IMR-90 (cell line): ENCODE measurements around the gene CPA5.

Source experiments
- CEBPB ChIP-seq: IDR thresholded peaks from 2 replicates; pipeline ENCODE4 v1.6.1; 2012; ENCODE audit warnings: low read depth, low read length, improper control_type of control experiment
- MAFK ChIP-seq: IDR thresholded peaks from 2 replicates; pipeline ENCODE4 v1.6.1; 2012; ENCODE audit warnings: low read depth, low read length, improper control_type of control experiment
- MXI1 ChIP-seq: IDR thresholded peaks from 2 replicates; pipeline ENCODE4 v1.6.1; 2012; ENCODE audit warnings: low read depth, mild to moderate bottlenecking, low read length, moderate library complexity, borderline replicate concordance
- NFE2L2 ChIP-seq: fragments of 150-350 bp; IDR thresholded peaks from 2 replicates; pipeline ENCODE4 v1.6.1; 2016; ENCODE audit warnings: low read depth, mild to moderate bottlenecking, low read length
- POLR2A ChIP-seq: IDR thresholded peaks from 2 replicates; pipeline ENCODE4 v1.6.1; 2012; ENCODE audit warnings: mild to moderate bottlenecking, low read depth, low read length
- RFX5 ChIP-seq: IDR thresholded peaks from 2 replicates; pipeline ENCODE4 v1.8.0; 2012; ENCODE audit warnings: low read depth, mild to moderate bottlenecking, low read length, moderate library complexity
- TF ChIP-seq, protein P1 (sequence below): fragments of 150-350 bp; IDR thresholded peaks from 2 replicates; pipeline ENCODE4 v1.6.1; 2017; ENCODE audit warnings: mild to moderate bottlenecking, antibody characterized with exemption, low read length, low read depth
- TF ChIP-seq, protein P2 (sequence below): conservative IDR thresholded peaks from 2 replicates; pipeline ENCODE4 v1.5.1; 2012; ENCODE audit warnings: mild to moderate bottlenecking, low read depth, low read length, improper control_type of control experiment
- TF ChIP-seq, protein P3 (sequence below): fragments of 150-350 bp; IDR thresholded peaks from 2 replicates; pipeline ENCODE4 v1.6.1; 2016; ENCODE audit warnings: low read depth, mild to moderate bottlenecking, low read length, moderate library complexity, borderline replicate concordance

DNA sequence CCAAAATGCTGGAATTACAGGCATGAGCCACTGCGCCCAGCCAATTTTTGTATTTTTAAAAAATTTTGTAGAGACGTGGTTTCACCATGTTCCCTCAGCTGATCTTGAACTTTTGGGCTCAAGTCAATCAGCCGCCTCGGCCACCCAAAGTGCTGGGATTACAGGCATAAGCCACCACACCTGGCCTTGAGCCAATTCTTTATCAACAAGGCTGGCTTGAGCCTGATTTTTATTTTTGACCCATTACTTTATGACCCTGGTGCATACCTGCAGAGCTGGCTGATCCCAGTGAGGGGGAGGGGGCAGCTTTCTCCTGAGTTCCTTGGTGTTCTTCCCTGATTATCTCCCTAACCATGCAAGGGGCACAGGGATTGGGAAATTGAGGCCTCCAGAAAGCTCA, 19.8 kb downstream of the CPA5 start:
- TF ChIP-seq RFX5 (no peak), CEBPB (no peak), POLR2A (no peak), MAFK (no peak), NFE2L2 (no peak), MXI1 (no peak)
- TF ChIP-seq, protein P1, sequence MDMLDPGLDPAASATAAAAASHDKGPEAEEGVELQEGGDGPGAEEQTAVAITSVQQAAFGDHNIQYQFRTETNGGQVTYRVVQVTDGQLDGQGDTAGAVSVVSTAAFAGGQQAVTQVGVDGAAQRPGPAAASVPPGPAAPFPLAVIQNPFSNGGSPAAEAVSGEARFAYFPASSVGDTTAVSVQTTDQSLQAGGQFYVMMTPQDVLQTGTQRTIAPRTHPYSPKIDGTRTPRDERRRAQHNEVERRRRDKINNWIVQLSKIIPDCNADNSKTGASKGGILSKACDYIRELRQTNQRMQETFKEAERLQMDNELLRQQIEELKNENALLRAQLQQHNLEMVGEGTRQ = no peak
- TF ChIP-seq, protein P2, sequence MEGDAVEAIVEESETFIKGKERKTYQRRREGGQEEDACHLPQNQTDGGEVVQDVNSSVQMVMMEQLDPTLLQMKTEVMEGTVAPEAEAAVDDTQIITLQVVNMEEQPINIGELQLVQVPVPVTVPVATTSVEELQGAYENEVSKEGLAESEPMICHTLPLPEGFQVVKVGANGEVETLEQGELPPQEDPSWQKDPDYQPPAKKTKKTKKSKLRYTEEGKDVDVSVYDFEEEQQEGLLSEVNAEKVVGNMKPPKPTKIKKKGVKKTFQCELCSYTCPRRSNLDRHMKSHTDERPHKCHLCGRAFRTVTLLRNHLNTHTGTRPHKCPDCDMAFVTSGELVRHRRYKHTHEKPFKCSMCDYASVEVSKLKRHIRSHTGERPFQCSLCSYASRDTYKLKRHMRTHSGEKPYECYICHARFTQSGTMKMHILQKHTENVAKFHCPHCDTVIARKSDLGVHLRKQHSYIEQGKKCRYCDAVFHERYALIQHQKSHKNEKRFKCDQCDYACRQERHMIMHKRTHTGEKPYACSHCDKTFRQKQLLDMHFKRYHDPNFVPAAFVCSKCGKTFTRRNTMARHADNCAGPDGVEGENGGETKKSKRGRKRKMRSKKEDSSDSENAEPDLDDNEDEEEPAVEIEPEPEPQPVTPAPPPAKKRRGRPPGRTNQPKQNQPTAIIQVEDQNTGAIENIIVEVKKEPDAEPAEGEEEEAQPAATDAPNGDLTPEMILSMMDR = no peak
- TF ChIP-seq, protein P3, sequence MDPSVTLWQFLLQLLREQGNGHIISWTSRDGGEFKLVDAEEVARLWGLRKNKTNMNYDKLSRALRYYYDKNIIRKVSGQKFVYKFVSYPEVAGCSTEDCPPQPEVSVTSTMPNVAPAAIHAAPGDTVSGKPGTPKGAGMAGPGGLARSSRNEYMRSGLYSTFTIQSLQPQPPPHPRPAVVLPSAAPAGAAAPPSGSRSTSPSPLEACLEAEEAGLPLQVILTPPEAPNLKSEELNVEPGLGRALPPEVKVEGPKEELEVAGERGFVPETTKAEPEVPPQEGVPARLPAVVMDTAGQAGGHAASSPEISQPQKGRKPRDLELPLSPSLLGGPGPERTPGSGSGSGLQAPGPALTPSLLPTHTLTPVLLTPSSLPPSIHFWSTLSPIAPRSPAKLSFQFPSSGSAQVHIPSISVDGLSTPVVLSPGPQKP = no peak
